Measurements from ENCODE around the gene RBBP9.

DNA sequence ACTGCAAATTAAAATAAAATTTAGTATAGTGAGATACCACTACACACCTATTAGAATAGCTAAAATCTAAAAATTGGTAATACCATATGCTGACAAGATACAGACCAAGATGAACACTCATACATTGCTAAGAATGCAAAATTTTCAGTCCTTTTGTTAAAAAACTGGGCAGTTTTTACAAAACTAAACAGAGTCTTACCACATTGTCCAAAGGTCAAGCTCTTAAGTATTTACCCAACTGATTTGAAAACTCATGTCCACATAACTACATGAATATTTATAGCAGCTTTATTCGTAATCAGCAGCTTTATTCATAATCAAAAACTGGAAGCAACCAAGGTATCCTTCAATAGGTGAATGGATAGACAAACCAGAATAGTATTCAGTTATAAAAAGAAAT is 19.8 kb downstream of the RBBP9 start:
- TF ChIP-seq SP1 (CRISPR knock-in tag; conservative IDR thresholded peaks at IDR 0.05) (no peak), ZBTB21 (CRISPR knock-in tag; IDR thresholded peaks at IDR 0.05; ENCODE audit: borderline replicate concordance) (no peak), ZNF671 (CRISPR knock-in tag; IDR thresholded peaks at IDR 0.05) (no peak), JUN (CRISPR knock-in tag; IDR thresholded peaks at IDR 0.05) (no peak), RORB (CRISPR knock-in tag; IDR thresholded peaks at IDR 0.05) (no peak), ELF4 (CRISPR knock-in tag; IDR thresholded peaks at IDR 0.05; ENCODE audit: low read depth) (no peak), HMGA2 (CRISPR knock-in tag; IDR thresholded peaks at IDR 0.05) (no peak), E2F4 (CRISPR knock-in tag; IDR thresholded peaks at IDR 0.05; ENCODE audit: borderline replicate concordance, low read depth) (no peak)
- TF ChIP-seq, protein P1, sequence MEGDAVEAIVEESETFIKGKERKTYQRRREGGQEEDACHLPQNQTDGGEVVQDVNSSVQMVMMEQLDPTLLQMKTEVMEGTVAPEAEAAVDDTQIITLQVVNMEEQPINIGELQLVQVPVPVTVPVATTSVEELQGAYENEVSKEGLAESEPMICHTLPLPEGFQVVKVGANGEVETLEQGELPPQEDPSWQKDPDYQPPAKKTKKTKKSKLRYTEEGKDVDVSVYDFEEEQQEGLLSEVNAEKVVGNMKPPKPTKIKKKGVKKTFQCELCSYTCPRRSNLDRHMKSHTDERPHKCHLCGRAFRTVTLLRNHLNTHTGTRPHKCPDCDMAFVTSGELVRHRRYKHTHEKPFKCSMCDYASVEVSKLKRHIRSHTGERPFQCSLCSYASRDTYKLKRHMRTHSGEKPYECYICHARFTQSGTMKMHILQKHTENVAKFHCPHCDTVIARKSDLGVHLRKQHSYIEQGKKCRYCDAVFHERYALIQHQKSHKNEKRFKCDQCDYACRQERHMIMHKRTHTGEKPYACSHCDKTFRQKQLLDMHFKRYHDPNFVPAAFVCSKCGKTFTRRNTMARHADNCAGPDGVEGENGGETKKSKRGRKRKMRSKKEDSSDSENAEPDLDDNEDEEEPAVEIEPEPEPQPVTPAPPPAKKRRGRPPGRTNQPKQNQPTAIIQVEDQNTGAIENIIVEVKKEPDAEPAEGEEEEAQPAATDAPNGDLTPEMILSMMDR (IDR thresholded peaks at IDR 0.05) = no peak
- TF ChIP-seq, protein P2, sequence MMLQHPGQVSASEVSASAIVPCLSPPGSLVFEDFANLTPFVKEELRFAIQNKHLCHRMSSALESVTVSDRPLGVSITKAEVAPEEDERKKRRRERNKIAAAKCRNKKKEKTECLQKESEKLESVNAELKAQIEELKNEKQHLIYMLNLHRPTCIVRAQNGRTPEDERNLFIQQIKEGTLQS (CRISPR knock-in tag; conservative IDR thresholded peaks at IDR 0.05) = no peak
- TF ChIP-seq, protein P3, sequence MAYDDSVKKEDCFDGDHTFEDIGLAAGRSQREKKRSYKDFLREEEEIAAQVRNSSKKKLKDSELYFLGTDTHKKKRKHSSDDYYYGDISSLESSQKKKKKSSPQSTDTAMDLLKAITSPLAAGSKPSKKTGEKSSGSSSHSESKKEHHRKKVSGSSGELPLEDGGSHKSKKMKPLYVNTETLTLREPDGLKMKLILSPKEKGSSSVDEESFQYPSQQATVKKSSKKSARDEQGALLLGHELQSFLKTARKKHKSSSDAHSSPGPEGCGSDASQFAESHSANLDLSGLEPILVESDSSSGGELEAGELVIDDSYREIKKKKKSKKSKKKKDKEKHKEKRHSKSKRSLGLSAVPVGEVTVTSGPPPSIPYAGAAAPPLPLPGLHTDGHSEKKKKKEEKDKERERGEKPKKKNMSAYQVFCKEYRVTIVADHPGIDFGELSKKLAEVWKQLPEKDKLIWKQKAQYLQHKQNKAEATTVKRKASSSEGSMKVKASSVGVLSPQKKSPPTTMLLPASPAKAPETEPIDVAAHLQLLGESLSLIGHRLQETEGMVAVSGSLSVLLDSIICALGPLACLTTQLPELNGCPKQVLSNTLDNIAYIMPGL (CRISPR knock-in tag; IDR thresholded peaks at IDR 0.05) = no peak

Data from WTC11 (cell line).